HG03457 (cell line): ENCODE data around the gene NAA15.
"Not testable (repeated sequence)": the region's sequence is repeated elsewhere in the genome, so short reads cannot be mapped to it uniquely, and the experiment has no call there.

Experiments used
- ATAC-seq: cut with Tn5 transposase; IDR thresholded peaks from one replicate; pipeline ENCODE4 v1.9.1; 2021; ENCODE audit warnings: moderate number of reproducible peaks; ENCODE audit not compliant: unreplicated experiment

The NAA15 gene

GRCh38 chr4:139333046-139333445 lies 31.7 kb downstream of the NAA15 start:
- ATAC-seq: no peak

- ATAC-seq: no peak
Measured at GRCh38 chr4:139337612-139338011, 36.3 kb downstream of the NAA15 start.

GRCh38 chr4:139361301-139361700 lies 60.0 kb downstream of the NAA15 start:
- ATAC-seq: no peak

GRCh38 chr4:139367421-139368090 lies 66.3 kb downstream of the NAA15 start:
- no peak for ATAC-seq

- ATAC-seq: no peak
Measured at GRCh38 chr4:139368998-139369397, 67.7 kb downstream of the NAA15 start.

- no peak for ATAC-seq
Measured at GRCh38 chr4:139374251-139374650, 72.9 kb downstream of the NAA15 start.

- no peak for ATAC-seq
Measured at GRCh38 chr4:139386421-139386820, 85.1 kb downstream of the NAA15 start.

GRCh38 chr4:139389102-139389501 lies 87.8 kb downstream of the NAA15 start:
- no peak for ATAC-seq

GRCh38 chr4:139389991-139390390 lies 88.7 kb downstream of the NAA15 start:
- no peak for ATAC-seq

- no peak for ATAC-seq
Measured at GRCh38 chr4:139391731-139392130, 90.4 kb downstream of the NAA15 start.

- no peak for ATAC-seq
Measured at GRCh38 chr4:139392797-139393196, 91.5 kb downstream of the NAA15 start.

GRCh38 chr4:139401368-139401767 lies 100.1 kb downstream of the NAA15 start:
- ATAC-seq: no peak

GRCh38 chr4:139402436-139402835 lies 101.1 kb downstream of the NAA15 start:
- no peak for ATAC-seq

GRCh38 chr4:139403462-139403861 lies 102.2 kb downstream of the NAA15 start:
- no peak for ATAC-seq

- no peak for ATAC-seq
Measured at GRCh38 chr4:139410312-139410711, 109.0 kb downstream of the NAA15 start.

- not testable (repeated sequence) for ATAC-seq
Measured at GRCh38 chr4:139414671-139415210, 113.4 kb downstream of the NAA15 start.

GRCh38 chr4:139416073-139416673 lies 114.9 kb downstream of the NAA15 start:
- ATAC-seq: no peak

GRCh38 chr4:139419388-139419914 lies 118.1 kb downstream of the NAA15 start:
- peak; percentile 68 for ATAC-seq

GRCh38 chr4:139420652-139421051 lies 119.3 kb downstream of the NAA15 start:
- ATAC-seq: no peak

GRCh38 chr4:139436122-139436521 lies 134.8 kb downstream of the NAA15 start:
- ATAC-seq: no peak

GRCh38 chr4:139438141-139438540 lies 136.8 kb downstream of the NAA15 start:
- no peak for ATAC-seq

GRCh38 chr4:139441029-139441428 lies 139.7 kb downstream of the NAA15 start:
- no peak for ATAC-seq
